Colonic mucosa (tissue), 4 donors: ENCODE results near the gene FAM9A. TPM values are rescaled to one million over a fixed set of nuclear protein-coding genes. Genes with fewer than 3 reads are reported as not detected.
"Not testable (repeated sequence)": the region's sequence is repeated elsewhere in the genome, so short reads cannot be mapped to it uniquely, and the experiment has no call there.

Source experiments
- DNase-seq: peaks from one replicate; pipeline ENCODE4 v3.0.0-alpha.2; 2020
- H3K27ac ChIP-seq: fragments of 200-600 bp; one replicate; pipeline ENCODE4 v1.8.0; 2021
- H3K27me3 ChIP-seq: fragments of 200-600 bp; one replicate; pipeline ENCODE4 v1.8.0; 2021
- H3K36me3 ChIP-seq: fragments of 200-600 bp; one replicate; pipeline ENCODE4 v1.8.0; 2021
- H3K4me1 ChIP-seq: fragments of 200-600 bp; one replicate; pipeline ENCODE4 v1.8.0; 2021; ENCODE audit warnings: mild to moderate bottlenecking
- H3K4me3 ChIP-seq: fragments of 200-600 bp; one replicate; pipeline ENCODE4 v1.8.0; 2021
- H3K9ac ChIP-seq, 2 donors: one replicate each; pipeline ENCODE4 v1.7.0; 2013; ENCODE audit warnings: control low read depth in 2 of 2, low read depth in 2 of 2, low read length in 2 of 2
- H3K9me3 ChIP-seq: fragments of 200-600 bp; one replicate; pipeline ENCODE4 v1.8.0; 2021
- CTCF ChIP-seq: fragments of 200-600 bp; IDR thresholded peaks from one replicate; pipeline ENCODE4 v1.8.0; 2022; ENCODE audit warnings: antibody characterized with exemption, mild to moderate bottlenecking
- intact Hi-C: fragments of 100-400 bp; cut with DNase I; formaldehyde crosslinking; loops from one replicate; pipeline ENCODE4 v1.14.1; 2022
- total RNA-seq, 2 donors: library from RNA; stranded (reverse); fragmentation: NEBNext Ultra II Directional in 1 of 2; extraction: Animal tissue kit (Norgen Biotek cat#: 25700) in 1 of 2; gene quantifications; one replicate each; pipeline ENCODE4 v1.2.1, GENCODE V29; 2021
- donor health status: healthy.
- donor health status: DM: no; HTN: no; CAD: no.
- donor health status: DM: no; HTN: no; CAD: no.

Gene FAM9A
- total RNA-seq, 2 donors from 2014 or later, result not detected

GRCh38 chrX:8783714-8784098 is 17.5 kb downstream of the FAM9A start:
- H3K27me3 ChIP-seq, result no peaks in the 10 kb centered on the region
- TF ChIP-seq CTCF, result no peak
- intact Hi-C loops, result no loop called here
- no peak overlapping the region for H3K27ac ChIP-seq
- H3K9me3 ChIP-seq, result no peaks in the 10 kb centered on the region
- no peaks in the 10 kb centered on the region for H3K36me3 ChIP-seq
- H3K4me3 ChIP-seq, result no peak overlapping the region
- H3K4me1 ChIP-seq, result no peaks in the 10 kb centered on the region
- DNase-seq, result no peak
- H3K9ac ChIP-seq, result no peak overlapping the region

GRCh38 chrX:8783097-8783713 is 18.0 kb downstream of the FAM9A start:
- DNase-seq, result peak; percentile 38
- intact Hi-C loops, result no loop called here

GRCh38 chrX:8782595-8782994 is 18.6 kb downstream of the FAM9A start:
- DNase-seq, result no peak
- Histone ChIP-seq H3K9me3 (no peaks in the 10 kb centered on the region), H3K27me3 (no peaks in the 10 kb centered on the region), H3K4me3 (no peak overlapping the region), H3K36me3 (no peaks in the 10 kb centered on the region), H3K4me1 (no peaks in the 10 kb centered on the region), H3K9ac (no peak overlapping the region), H3K27ac (no peak overlapping the region)
- intact Hi-C loops, result no loop called here
- no peak for TF ChIP-seq CTCF

More at GRCh38 chrX:8783097-8783713, 18.0 kb downstream of the FAM9A start:
- no peaks in the 10 kb centered on the region for H3K27me3 ChIP-seq
- H3K9ac ChIP-seq, result no peak overlapping the region
- no peak overlapping the region for H3K4me3 ChIP-seq
- no peak overlapping the region for H3K27ac ChIP-seq
- H3K9me3 ChIP-seq, result no peaks in the 10 kb centered on the region
- no peaks in the 10 kb centered on the region for H3K4me1 ChIP-seq
- H3K36me3 ChIP-seq, result no peaks in the 10 kb centered on the region
- no peak for TF ChIP-seq CTCF

GRCh38 chrX:8781921-8782320 is 19.3 kb downstream of the FAM9A start:
- H3K27ac ChIP-seq, intact Hi-C loops, H3K9me3 ChIP-seq, H3K9ac ChIP-seq, H3K27me3 ChIP-seq, H3K4me1 ChIP-seq, H3K4me3 ChIP-seq, H3K36me3 ChIP-seq, DNase-seq: not testable (repeated sequence)

GRCh38 chrX:8773117-8773516 is 28.1 kb downstream of the FAM9A start:
- H3K36me3 ChIP-seq, result no peaks in the 10 kb centered on the region
- no peak overlapping the region for H3K27ac ChIP-seq
- DNase-seq, result no peak
- no peak overlapping the region for H3K9ac ChIP-seq
- no peak overlapping the region for H3K4me3 ChIP-seq
- no peaks in the 10 kb centered on the region for H3K9me3 ChIP-seq
- no peaks in the 10 kb centered on the region for H3K27me3 ChIP-seq
- intact Hi-C loops, result no loop called here
- no peak for TF ChIP-seq CTCF
- H3K4me1 ChIP-seq, result no peaks in the 10 kb centered on the region

GRCh38 chrX:8760021-8760420 is 41.2 kb downstream of the FAM9A start:
- H3K9me3 ChIP-seq, result no peaks in the 10 kb centered on the region
- intact Hi-C loops, result no loop called here
- no peak for DNase-seq
- H3K4me1 ChIP-seq, result no peaks in the 10 kb centered on the region
- H3K27ac ChIP-seq, result no peak overlapping the region
- TF ChIP-seq CTCF, result no peak
- no peaks in the 10 kb centered on the region for H3K27me3 ChIP-seq
- H3K4me3 ChIP-seq, result no peak overlapping the region
- no peaks in the 10 kb centered on the region for H3K36me3 ChIP-seq
- H3K9ac ChIP-seq, result no peak overlapping the region

- H3K9ac ChIP-seq, H3K4me3 ChIP-seq, H3K36me3 ChIP-seq, DNase-seq, H3K27ac ChIP-seq, H3K4me1 ChIP-seq, H3K9me3 ChIP-seq, H3K27me3 ChIP-seq, intact Hi-C loops: not testable (repeated sequence)
Observed at GRCh38 chrX:8758706-8759105, 42.5 kb downstream of the FAM9A start.

GRCh38 chrX:8757609-8758389 is 43.4 kb downstream of the FAM9A start:
- H3K4me1 ChIP-seq, H3K9me3 ChIP-seq, H3K27ac ChIP-seq, H3K27me3 ChIP-seq, DNase-seq, H3K9ac ChIP-seq, H3K36me3 ChIP-seq, intact Hi-C loops, H3K4me3 ChIP-seq: not testable (repeated sequence)
